ENCODE data around the gene PDE4B.

PDE4B gene

GRCh38 chr1:65804584-65804983, 11.9 kb downstream of the PDE4B start:
- no peak for DNase-seq
- in situ Hi-C loops (cut with MboI; ENCODE audit: low pct_unique_long_range_greater_than_20kb, low sequenced_read_pairs), result no loop called here

- in situ Hi-C loops (cut with MboI; ENCODE audit: low pct_unique_long_range_greater_than_20kb, low sequenced_read_pairs), result no loop called here
- peak; percentile 61 for DNase-seq
Measured at GRCh38 chr1:65812065-65812464, 19.4 kb downstream of the PDE4B start.

- no peak for DNase-seq
- in situ Hi-C loops (cut with MboI; ENCODE audit: low pct_unique_long_range_greater_than_20kb, low sequenced_read_pairs), result no loop called here
Measured at GRCh38 chr1:65813956-65814355, 21.3 kb downstream of the PDE4B start.

- no peak for DNase-seq
- in situ Hi-C loops (cut with MboI; ENCODE audit: low pct_unique_long_range_greater_than_20kb, low sequenced_read_pairs), result no loop called here
Measured at GRCh38 chr1:65814752-65815151, 22.1 kb downstream of the PDE4B start.

- in situ Hi-C loops (cut with MboI; ENCODE audit: low pct_unique_long_range_greater_than_20kb, low sequenced_read_pairs), result no loop called here
- no peak for DNase-seq
Measured at GRCh38 chr1:65817891-65818290, 25.2 kb downstream of the PDE4B start.

GRCh38 chr1:65818966-65819365, 26.3 kb downstream of the PDE4B start:
- in situ Hi-C loops (cut with MboI; ENCODE audit: low pct_unique_long_range_greater_than_20kb, low sequenced_read_pairs), result no loop called here
- DNase-seq, result no peak

- in situ Hi-C loops (cut with MboI; ENCODE audit: low pct_unique_long_range_greater_than_20kb, low sequenced_read_pairs), result no loop called here
- no peak for DNase-seq
Measured at GRCh38 chr1:65820983-65821382, 28.3 kb downstream of the PDE4B start.

GRCh38 chr1:65821386-65821785, 28.7 kb downstream of the PDE4B start:
- DNase-seq, result no peak
- in situ Hi-C loops (cut with MboI; ENCODE audit: low pct_unique_long_range_greater_than_20kb, low sequenced_read_pairs), result no loop called here

GRCh38 chr1:65824103-65824502, 31.4 kb downstream of the PDE4B start:
- DNase-seq, result no peak
- in situ Hi-C loops (cut with MboI; ENCODE audit: low pct_unique_long_range_greater_than_20kb, low sequenced_read_pairs), result no loop called here

GRCh38 chr1:65825741-65826140, 33.0 kb downstream of the PDE4B start:
- in situ Hi-C loops (cut with MboI; ENCODE audit: low pct_unique_long_range_greater_than_20kb, low sequenced_read_pairs), result no loop called here
- no peak for DNase-seq

- in situ Hi-C loops (cut with MboI; ENCODE audit: low pct_unique_long_range_greater_than_20kb, low sequenced_read_pairs), result no loop called here
- no peak for DNase-seq
Measured at GRCh38 chr1:65826782-65827181, 34.1 kb downstream of the PDE4B start.

GRCh38 chr1:65827346-65827745, 34.7 kb downstream of the PDE4B start:
- DNase-seq, result no peak
- in situ Hi-C loops (cut with MboI; ENCODE audit: low pct_unique_long_range_greater_than_20kb, low sequenced_read_pairs), result no loop called here

GRCh38 chr1:65830306-65830705, 37.6 kb downstream of the PDE4B start:
- DNase-seq, result no peak
- in situ Hi-C loops (cut with MboI; ENCODE audit: low pct_unique_long_range_greater_than_20kb, low sequenced_read_pairs), result no loop called here

- no peak for DNase-seq
- in situ Hi-C loops (cut with MboI; ENCODE audit: low pct_unique_long_range_greater_than_20kb, low sequenced_read_pairs), result no loop called here
Measured at GRCh38 chr1:65832296-65832695, 39.6 kb downstream of the PDE4B start.

GRCh38 chr1:65836686-65837085, 44.0 kb downstream of the PDE4B start:
- DNase-seq, result no peak
- in situ Hi-C loops (cut with MboI; ENCODE audit: low pct_unique_long_range_greater_than_20kb, low sequenced_read_pairs), result no loop called here

- no peak for DNase-seq
- in situ Hi-C loops (cut with MboI; ENCODE audit: low pct_unique_long_range_greater_than_20kb, low sequenced_read_pairs), result no loop called here
Measured at GRCh38 chr1:65840683-65841082, 48.0 kb downstream of the PDE4B start.

GRCh38 chr1:65844296-65844695, 51.6 kb downstream of the PDE4B start:
- in situ Hi-C loops (cut with MboI; ENCODE audit: low pct_unique_long_range_greater_than_20kb, low sequenced_read_pairs), result no loop called here
- DNase-seq, result no peak

GRCh38 chr1:65844821-65845534, 52.3 kb downstream of the PDE4B start:
- no peak for DNase-seq
- in situ Hi-C loops (cut with MboI; ENCODE audit: low pct_unique_long_range_greater_than_20kb, low sequenced_read_pairs), result no loop called here

GRCh38 chr1:65845535-65846060, 52.9 kb downstream of the PDE4B start:
- DNase-seq, result peak; percentile 87
- in situ Hi-C loops (cut with MboI; ENCODE audit: low pct_unique_long_range_greater_than_20kb, low sequenced_read_pairs), result no loop called here

- DNase-seq, result no peak
- in situ Hi-C loops (cut with MboI; ENCODE audit: low pct_unique_long_range_greater_than_20kb, low sequenced_read_pairs), result no loop called here
Measured at GRCh38 chr1:65846866-65847265, 54.2 kb downstream of the PDE4B start.

- DNase-seq, result no peak
Measured at GRCh38 chr1:65850281-65850680, 57.6 kb downstream of the PDE4B start.

More at GRCh38 chr1:65850281-65850680, 57.6 kb downstream of the PDE4B start:
- in situ Hi-C loops (cut with MboI; ENCODE audit: low pct_unique_long_range_greater_than_20kb, low sequenced_read_pairs), result no loop called here
